HCT116 (cell line): Measurements from ENCODE around the gene ALDH1A2. TPM values are rescaled to one million over a fixed set of nuclear protein-coding genes. Genes with fewer than 3 reads are reported as not detected.

Experiments
- ATAC-seq: fragments of 200-7000 bp; cut with Tn5 transposase; 2 replicates; pipeline ENCODE4 v1.9.1; 2020; ENCODE audit warnings: mild to moderate bottlenecking, moderate library complexity
- BruUV-seq: library from RNA; stranded (reverse); fragments of 400-500 nt; replicated peaks from 2 replicates; lab custom pipeline; 2021; lab: Mats Ljungman, UMichigan
- CTCF ChIA-PET: fragments of 300-600 bp; sonication (Branson Sonifier 250); formaldehyde crosslinking; loops from one replicate; lab custom pipeline; 2021; ENCODE audit warnings: antibody characterized with exemption; lab: Charles Lee
- POLR2A ChIA-PET: fragments of 300-600, 350-600 bp; sonication (Branson Sonifier 250); formaldehyde crosslinking; loops from one replicate; lab custom pipeline; 2021; ENCODE audit warnings: antibody characterized with exemption; lab: Charles Lee
- RAD21 ChIA-PET, 2 experiments: fragments of 300-600 bp; sonication (Branson Sonifier 250); formaldehyde crosslinking; loops; one replicate each; lab custom pipeline; 2023; ENCODE audit warnings: low total read pairs in 2 of 2; ENCODE audit not compliant: uncharacterized antibody in 2 of 2, unreplicated experiment in 2 of 2, low non-redundant PET in 1 of 2; lab: Charles Lee
- DNase-seq: peaks from one replicate; pipeline ENCODE4 v3.0.0-alpha.2; 2010; ENCODE audit warnings: low read depth, low spot score
- H2AFZ ChIP-seq: fragments of 200-600 bp; shearing (Covaris generic), sonication (generic); 2 replicates; pipeline ENCODE4 v1.6.1; 2017; ENCODE audit warnings: low read depth, mixed run types, mixed read lengths, antibody characterized with exemption, low read length; ENCODE audit not compliant: poor library complexity, severe bottlenecking
- H3K27ac ChIP-seq: 2 replicates; pipeline ENCODE4 v1.5.1; 2012; ENCODE audit warnings: low read depth, low read length
- H3K27me3 ChIP-seq: fragments of 200-600 bp; sonication (generic); 2 replicates; pipeline ENCODE4 v1.6.1; 2016; ENCODE audit warnings: mixed run types, low read length, mixed read lengths; ENCODE audit not compliant: insufficient read depth
- H3K36me3 ChIP-seq, 2 experiments: fragments of 200-500 bp in 1 of 2; fragments of 200-600 bp in 1 of 2; sonication (Bioruptor generic) in 1 of 2; sonication (generic) in 1 of 2; 2 replicates each; pipeline versions ENCODE4 v1.5.1 to v1.6.1; 2014 to 2016; ENCODE audit warnings: low read length in 2 of 2, inconsistent platforms in 1 of 2, mixed read lengths in 1 of 2, mixed run types in 1 of 2; ENCODE audit not compliant: insufficient read depth in 2 of 2, control insufficient read depth in 1 of 2
- H3K4me1 ChIP-seq, 2 experiments: fragments of 200-600 bp in 1 of 2; sonication (generic) in 1 of 2; 2 replicates each; pipeline versions ENCODE4 v1.5.1 to v1.6.1; 2012 to 2017; ENCODE audit warnings: low read length in 2 of 2, inconsistent platforms in 1 of 2, mild to moderate bottlenecking in 1 of 2, mixed read lengths in 1 of 2, mixed run types in 1 of 2, moderate library complexity in 1 of 2; ENCODE audit not compliant: insufficient read depth in 2 of 2, control insufficient read depth in 1 of 2
- H3K4me2 ChIP-seq: fragments of 200-600 bp; sonication (generic); 2 replicates; pipeline ENCODE4 v1.6.1; 2017; ENCODE audit warnings: mixed run types, low read length, mixed read lengths
- H3K4me3 ChIP-seq, 2 experiments: fragments of 200-600 bp in 1 of 2; sonication (generic) in 1 of 2; replicated peaks in 1 of 2; 2 replicates each; pipeline ENCODE4 v1.5.1; 2011 to 2016; ENCODE audit warnings: low read length in 2 of 2, control low read depth in 1 of 2, low read depth in 1 of 2, mild to moderate bottlenecking in 1 of 2, mixed read lengths in 1 of 2, mixed run types in 1 of 2
- H3K79me2 ChIP-seq: fragments of 200-600 bp; sonication (generic); 2 replicates; pipeline ENCODE4 v1.6.1; 2017; ENCODE audit warnings: mild to moderate bottlenecking, mixed run types, low read length, moderate library complexity, mixed read lengths; ENCODE audit not compliant: insufficient read depth
- H3K9ac ChIP-seq: fragments of 200-600 bp; sonication (generic); 2 replicates; pipeline ENCODE4 v1.6.1; 2016; ENCODE audit warnings: low read length, mixed read lengths
- H3K9me2 ChIP-seq: fragments of 200-600 bp; sonication (generic), shearing (Covaris generic); 2 replicates; pipeline ENCODE4 v1.6.1; 2017; ENCODE audit warnings: mixed run types, mild to moderate bottlenecking, moderate library complexity; ENCODE audit not compliant: insufficient read depth
- H3K9me3 ChIP-seq, 2 experiments: fragments of 200-500 bp in 1 of 2; fragments of 200-600 bp in 1 of 2; sonication (Bioruptor generic) in 1 of 2; sonication (generic) in 1 of 2; 2 replicates each; pipeline ENCODE4 v1.6.1; 2014 to 2017; ENCODE audit warnings: low read length in 2 of 2, mixed read lengths in 2 of 2, inconsistent platforms in 1 of 2, low read depth in 1 of 2, mild to moderate bottlenecking in 1 of 2, mixed run types in 1 of 2, moderate library complexity in 1 of 2; ENCODE audit not compliant: control insufficient read depth in 1 of 2, insufficient read depth in 1 of 2
- H4K20me1 ChIP-seq: fragments of 200-600 bp; sonication (generic), shearing (Covaris generic); 2 replicates; pipeline ENCODE4 v1.6.1; 2017; ENCODE audit warnings: mixed run types, mild to moderate bottlenecking, moderate library complexity; ENCODE audit not compliant: insufficient read depth
- CBX3 ChIP-seq: IDR thresholded peaks from 2 replicates; pipeline ENCODE4 v1.6.1; 2012; ENCODE audit warnings: low read depth
- CEBPB ChIP-seq: IDR thresholded peaks from 2 replicates; pipeline ENCODE4 v1.6.1; 2012; ENCODE audit warnings: low read depth
- EZH2 ChIP-seq: fragments of 200-600 bp; sonication (generic); IDR thresholded peaks from 2 replicates; pipeline ENCODE4 v1.6.1; 2017; ENCODE audit warnings: antibody characterized with exemption, mixed run types
- FOSL1 ChIP-seq: IDR thresholded peaks from 2 replicates; pipeline ENCODE4 v1.6.1; 2012; ENCODE audit warnings: low read depth
- POLR2AphosphoS5 ChIP-seq: IDR thresholded peaks from 2 replicates; pipeline ENCODE4 v1.6.1; 2011; ENCODE audit warnings: mild to moderate bottlenecking, low read depth, low read length, moderate library complexity
- REST ChIP-seq: IDR thresholded peaks from 2 replicates; pipeline ENCODE4 v1.6.1; 2012; ENCODE audit warnings: low read depth
- SIN3A ChIP-seq: IDR thresholded peaks from 2 replicates; pipeline ENCODE4 v1.6.1; 2012; ENCODE audit warnings: low read depth
- SP1 ChIP-seq: IDR thresholded peaks from 2 replicates; pipeline ENCODE4 v1.6.1; 2012; ENCODE audit warnings: low read depth
- TCF7L2 ChIP-seq: IDR thresholded peaks from 2 replicates; pipeline ENCODE4 v1.7.0; 2011; ENCODE audit warnings: borderline replicate concordance, inconsistent platforms; ENCODE audit not compliant: insufficient read depth, insufficient read length; ENCODE audit errors: extremely low read depth
- YY1 ChIP-seq: IDR thresholded peaks from 2 replicates; pipeline ENCODE4 v1.6.1; 2011; ENCODE audit warnings: low read length, low read depth, moderate library complexity, mild to moderate bottlenecking; ENCODE audit not compliant: insufficient replicate concordance; ENCODE audit errors: extremely low read depth
- ZFX ChIP-seq: fragments of 450-650 bp; IDR thresholded peaks from 2 replicates; pipeline ENCODE4 v1.6.1; 2017
- intact Hi-C: fragments of 100-400 bp; cut with micrococcal nuclease; formaldehyde crosslinking; loops from 2 replicates; pipeline ENCODE4 v1.10.0; 2022
- total RNA-seq: library from RNA; stranded (reverse); gene quantifications from one replicate; pipeline ENCODE4 v1.2.1, GENCODE V29; 2021; ENCODE audit not compliant: unreplicated experiment
- TF ChIP-seq, protein P1 (sequence below): IDR thresholded peaks from 2 replicates; pipeline ENCODE4 v1.6.1; 2011; ENCODE audit warnings: mild to moderate bottlenecking, low read length, moderate library complexity; ENCODE audit not compliant: insufficient replicate concordance; ENCODE audit errors: extremely low read depth
- TF ChIP-seq, protein P2 (sequence below): IDR thresholded peaks from 2 replicates; pipeline ENCODE4 v1.6.1; 2012

ALDH1A2 gene
- total RNA-seq, 1 experiment from 2014 or later = 1.7 TPM

- 0 out of 2 replicates have a peak, but pooled peaks cover 4% of the 10 kb centered on the region for H3K27me3 ChIP-seq
- TF ChIP-seq CBX3 = no peak
- TF ChIP-seq FOSL1 = no peak
- no peak for TF ChIP-seq CEBPB
- TF ChIP-seq, protein P1, sequence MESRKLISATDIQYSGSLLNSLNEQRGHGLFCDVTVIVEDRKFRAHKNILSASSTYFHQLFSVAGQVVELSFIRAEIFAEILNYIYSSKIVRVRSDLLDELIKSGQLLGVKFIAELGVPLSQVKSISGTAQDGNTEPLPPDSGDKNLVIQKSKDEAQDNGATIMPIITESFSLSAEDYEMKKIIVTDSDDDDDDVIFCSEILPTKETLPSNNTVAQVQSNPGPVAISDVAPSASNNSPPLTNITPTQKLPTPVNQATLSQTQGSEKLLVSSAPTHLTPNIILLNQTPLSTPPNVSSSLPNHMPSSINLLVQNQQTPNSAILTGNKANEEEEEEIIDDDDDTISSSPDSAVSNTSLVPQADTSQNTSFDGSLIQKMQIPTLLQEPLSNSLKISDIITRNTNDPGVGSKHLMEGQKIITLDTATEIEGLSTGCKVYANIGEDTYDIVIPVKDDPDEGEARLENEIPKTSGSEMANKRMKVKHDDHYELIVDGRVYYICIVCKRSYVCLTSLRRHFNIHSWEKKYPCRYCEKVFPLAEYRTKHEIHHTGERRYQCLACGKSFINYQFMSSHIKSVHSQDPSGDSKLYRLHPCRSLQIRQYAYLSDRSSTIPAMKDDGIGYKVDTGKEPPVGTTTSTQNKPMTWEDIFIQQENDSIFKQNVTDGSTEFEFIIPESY = no peak
- TF ChIP-seq EZH2 = no peak
- TF ChIP-seq SP1 = no peak
- TF ChIP-seq SIN3A = no peak
- TF ChIP-seq ZFX = no peak
- TF ChIP-seq YY1 = no peak
- TF ChIP-seq TCF7L2 = no peak
- TF ChIP-seq, protein P2, sequence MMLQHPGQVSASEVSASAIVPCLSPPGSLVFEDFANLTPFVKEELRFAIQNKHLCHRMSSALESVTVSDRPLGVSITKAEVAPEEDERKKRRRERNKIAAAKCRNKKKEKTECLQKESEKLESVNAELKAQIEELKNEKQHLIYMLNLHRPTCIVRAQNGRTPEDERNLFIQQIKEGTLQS = no peak
- TF ChIP-seq POLR2AphosphoS5 = no peak
- no peak for TF ChIP-seq REST
- no peaks in the 10 kb centered on the region for H3K36me3 ChIP-seq
- no peak overlapping the region for H3K4me3 ChIP-seq
- H3K27ac ChIP-seq = no peak overlapping the region
- no peaks in the 10 kb centered on the region for H3K4me1 ChIP-seq
- no peaks in the 10 kb centered on the region for H4K20me1 ChIP-seq
- no peaks in the 10 kb centered on the region for H3K9me3 ChIP-seq
- no peak overlapping the region for H3K4me2 ChIP-seq
- intact Hi-C loops = no loop called here
- ChIA-PET POLR2A (no interaction called here), CTCF (no interaction called here), RAD21 (no interaction called here)
- H2AFZ ChIP-seq = no peak overlapping the region
- no peak overlapping the region for H3K9ac ChIP-seq
- DNase-seq (no peak), ATAC-seq (no peak)
- H3K9me2 ChIP-seq = no peaks in the 10 kb centered on the region
- no peaks in the 10 kb centered on the region for H3K79me2 ChIP-seq
- no TSS peak for BruUV-seq
Observed at GRCh38 chr15:57911247-57911646, 154.3 kb downstream of the ALDH1A2 start.
